PC-9 (cell line): ENCODE measurements around the gene ZAR1L. TPM values are rescaled to one million over a fixed set of nuclear protein-coding genes. Genes with fewer than 3 reads are reported as not detected.

ENCODE experiments used
- BruUV-seq: library from RNA; stranded (reverse); fragments of 400-500 nt; replicated peaks from 2 replicates; lab custom pipeline; 2021; lab: Mats Ljungman, UMichigan
- CTCF ChIA-PET: fragments of 300-600 bp; sonication (Branson Sonifier 250); formaldehyde crosslinking; loops from one replicate; lab custom pipeline; 2022; ENCODE audit warnings: antibody characterized with exemption; lab: Charles Lee
- POLR2A ChIA-PET: fragments of 300-600 bp; sonication (Branson Sonifier 250); formaldehyde crosslinking; loops from one replicate; lab custom pipeline; 2022; ENCODE audit warnings: antibody characterized with exemption; ENCODE audit not compliant: unreplicated experiment; lab: Charles Lee
- DNase-seq, 2 experiments: peaks; one replicate each; pipeline versions ENCODE4 v3.0.0 to v3.0.0-alpha.2; 2015 to 2022; ENCODE audit warnings: mixed read lengths in 1 of 2
- H2AFZ ChIP-seq: fragments of 200-600 bp; sonication (generic); 2 replicates; pipeline ENCODE4 v1.8.1; 2017; ENCODE audit warnings: antibody characterized with exemption
- H3F3A ChIP-seq: fragments of 200-600 bp; sonication (generic); 2 replicates; pipeline ENCODE4 v1.8.1; 2017; ENCODE audit warnings: antibody characterized with exemption, mild to moderate bottlenecking, low read depth; ENCODE audit not compliant: insufficient read depth
- H3K27ac ChIP-seq: fragments of 200-600 bp; sonication (generic); 2 replicates; pipeline ENCODE4 v1.6.1; 2016; ENCODE audit warnings: mixed run types
- H3K27me3 ChIP-seq: fragments of 200-600 bp; sonication (generic); 2 replicates; pipeline ENCODE4 v1.6.1; 2016; ENCODE audit warnings: low read depth, mixed run types; ENCODE audit not compliant: insufficient read depth
- H3K36me3 ChIP-seq: fragments of 200-600 bp; sonication (generic); 2 replicates; pipeline ENCODE4 v1.6.1; 2016; ENCODE audit warnings: low read depth, mixed run types
- H3K4me1 ChIP-seq: fragments of 200-600 bp; sonication (generic); replicated peaks from 2 replicates; pipeline ENCODE4 v1.6.1; 2016; ENCODE audit warnings: mixed run types; ENCODE audit not compliant: insufficient read depth
- H3K4me2 ChIP-seq: fragments of 200-600 bp; sonication (generic); 2 replicates; pipeline ENCODE4 v1.6.1; 2017; ENCODE audit warnings: mixed run types
- H3K4me3 ChIP-seq: fragments of 200-600 bp; sonication (generic); 2 replicates; pipeline ENCODE4 v1.6.1; 2016; ENCODE audit warnings: mixed run types
- H3K79me2 ChIP-seq: fragments of 200-600 bp; sonication (generic); 2 replicates; pipeline ENCODE4 v1.6.1; 2017; ENCODE audit warnings: low read depth, mixed run types
- H3K9me2 ChIP-seq: fragments of 200-600 bp; sonication (generic); 2 replicates; pipeline ENCODE4 v1.8.1; 2017; ENCODE audit warnings: mild to moderate bottlenecking; ENCODE audit not compliant: insufficient read depth
- H3K9me3 ChIP-seq: fragments of 200-600 bp; sonication (generic); 2 replicates; pipeline ENCODE4 v1.8.1; 2016; ENCODE audit warnings: low read depth; ENCODE audit not compliant: insufficient read depth
- H4K20me1 ChIP-seq: fragments of 200-600 bp; sonication (generic); 2 replicates; pipeline ENCODE4 v1.8.1; 2017; ENCODE audit not compliant: insufficient read depth
- EZH2 ChIP-seq: fragments of 200-600 bp; sonication (generic); IDR thresholded peaks from 2 replicates; pipeline ENCODE4 v1.8.0; 2017; ENCODE audit warnings: antibody characterized with exemption, low read depth
- intact Hi-C: fragments of 100-400 bp; cut with micrococcal nuclease; formaldehyde crosslinking; loops from one replicate; pipeline ENCODE4 v1.10.0; 2022; ENCODE audit not compliant: unreplicated experiment
- total RNA-seq: library from RNA; stranded (reverse); gene quantifications from 2 replicates; pipeline ENCODE4 v1.2.3, GENCODE V29; 2021
- TF ChIP-seq, protein P1 (sequence below): fragments of 200-600 bp; sonication (generic); conservative IDR thresholded peaks from 2 replicates; pipeline ENCODE4 v1.6.1; 2017; ENCODE audit warnings: mixed run types, antibody characterized with exemption, mild to moderate bottlenecking, moderate library complexity

The ZAR1L gene
- total RNA-seq, 1 experiment from 2014 or later, result 0.37 TPM

DNA sequence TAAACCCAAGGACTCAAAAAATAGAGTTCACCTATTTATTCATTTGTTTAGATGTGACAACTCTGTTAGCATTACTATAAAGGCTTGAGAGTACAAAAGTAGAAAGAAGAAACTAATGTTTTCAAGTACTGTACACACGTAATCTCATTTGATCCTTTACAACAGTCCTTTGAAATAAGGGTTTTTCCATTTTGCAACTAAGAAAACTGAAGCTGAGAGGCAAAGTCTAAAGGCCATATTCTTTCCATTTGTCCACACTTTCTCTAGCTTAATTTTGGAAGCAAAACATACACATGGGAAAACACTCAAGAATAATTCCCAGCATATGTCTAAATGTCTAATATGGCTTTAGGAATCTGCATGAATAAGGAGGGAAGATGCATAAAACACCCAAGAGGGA lies 34.1 kb downstream of the ZAR1L start:
- Histone ChIP-seq H2AFZ (no peak overlapping the region), H3K4me2 (no peak overlapping the region), H3K27ac (no peak overlapping the region), H4K20me1 (no peaks in the 10 kb centered on the region), H3K27me3 (no peaks in the 10 kb centered on the region), H3K79me2 (no peaks in the 10 kb centered on the region), H3K4me1 (no peaks in the 10 kb centered on the region), H3F3A (no peaks in the 10 kb centered on the region), H3K36me3 (no peaks in the 10 kb centered on the region), H3K9me2 (no peaks in the 10 kb centered on the region), H3K4me3 (no peak overlapping the region), H3K9me3 (no peaks in the 10 kb centered on the region)
- CTCF ChIA-PET, result no interaction called here
- TF ChIP-seq, protein P1, sequence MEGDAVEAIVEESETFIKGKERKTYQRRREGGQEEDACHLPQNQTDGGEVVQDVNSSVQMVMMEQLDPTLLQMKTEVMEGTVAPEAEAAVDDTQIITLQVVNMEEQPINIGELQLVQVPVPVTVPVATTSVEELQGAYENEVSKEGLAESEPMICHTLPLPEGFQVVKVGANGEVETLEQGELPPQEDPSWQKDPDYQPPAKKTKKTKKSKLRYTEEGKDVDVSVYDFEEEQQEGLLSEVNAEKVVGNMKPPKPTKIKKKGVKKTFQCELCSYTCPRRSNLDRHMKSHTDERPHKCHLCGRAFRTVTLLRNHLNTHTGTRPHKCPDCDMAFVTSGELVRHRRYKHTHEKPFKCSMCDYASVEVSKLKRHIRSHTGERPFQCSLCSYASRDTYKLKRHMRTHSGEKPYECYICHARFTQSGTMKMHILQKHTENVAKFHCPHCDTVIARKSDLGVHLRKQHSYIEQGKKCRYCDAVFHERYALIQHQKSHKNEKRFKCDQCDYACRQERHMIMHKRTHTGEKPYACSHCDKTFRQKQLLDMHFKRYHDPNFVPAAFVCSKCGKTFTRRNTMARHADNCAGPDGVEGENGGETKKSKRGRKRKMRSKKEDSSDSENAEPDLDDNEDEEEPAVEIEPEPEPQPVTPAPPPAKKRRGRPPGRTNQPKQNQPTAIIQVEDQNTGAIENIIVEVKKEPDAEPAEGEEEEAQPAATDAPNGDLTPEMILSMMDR, result no peak
- no peak for TF ChIP-seq EZH2
- POLR2A ChIA-PET, result no interaction called here
- no peak for DNase-seq
- intact Hi-C loops, result no loop called here
- no TSS peak for BruUV-seq

DNA sequence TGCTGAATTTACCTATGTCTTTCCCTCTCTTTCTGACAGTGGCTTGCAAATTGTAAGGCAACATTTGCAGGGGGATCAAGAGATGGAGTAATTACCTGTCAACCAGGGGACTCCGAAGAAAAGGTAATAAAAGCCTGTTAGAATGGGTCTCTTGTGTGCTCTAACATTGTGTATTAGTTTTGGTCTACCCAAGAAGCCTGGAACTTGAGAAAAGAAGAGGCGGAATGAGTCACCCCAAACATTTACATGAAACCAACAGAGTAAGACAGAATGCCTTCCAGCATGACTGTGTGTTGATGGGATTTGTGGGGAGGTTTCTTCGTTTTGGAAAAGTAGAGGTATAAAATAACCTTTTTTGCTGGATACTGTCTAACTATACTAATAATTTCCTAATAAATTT lies 36.7 kb downstream of the ZAR1L start:
- Histone ChIP-seq H3K4me1 (no peaks in the 10 kb centered on the region), H4K20me1 (no peaks in the 10 kb centered on the region), H3F3A (no peaks in the 10 kb centered on the region), H2AFZ (no peak overlapping the region), H3K4me2 (no peak overlapping the region), H3K9me3 (no peaks in the 10 kb centered on the region), H3K27ac (no peak overlapping the region), H3K27me3 (no peaks in the 10 kb centered on the region), H3K9me2 (no peaks in the 10 kb centered on the region), H3K36me3 (no peaks in the 10 kb centered on the region), H3K4me3 (no peak overlapping the region), H3K79me2 (no peaks in the 10 kb centered on the region)
- no peak for DNase-seq
- no peak for TF ChIP-seq EZH2
- TF ChIP-seq, protein P1, result no peak
- intact Hi-C loops, result no loop called here
- BruUV-seq, result no TSS peak
- POLR2A ChIA-PET, result no interaction called here
- CTCF ChIA-PET, result no interaction called here

DNA sequence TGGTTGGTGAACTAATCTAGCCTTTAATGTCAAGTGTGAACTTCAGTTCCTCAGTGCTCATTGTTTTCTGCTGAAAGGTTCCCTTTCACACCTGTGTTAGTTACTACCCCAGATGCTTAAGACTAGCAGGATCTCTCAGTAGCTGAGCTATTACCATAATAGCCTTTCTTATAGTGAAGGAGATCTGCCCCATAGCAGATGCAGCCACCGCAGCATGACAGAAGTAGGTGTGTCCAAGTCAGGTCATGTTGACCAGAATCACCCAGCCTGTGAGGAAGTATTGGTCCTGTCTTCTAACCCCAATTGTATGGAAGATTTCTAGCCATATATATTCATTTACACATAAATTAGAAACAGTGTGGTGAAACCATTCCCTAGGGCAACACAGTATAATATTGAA lies 37.3 kb downstream of the ZAR1L start:
- no peaks in the 10 kb centered on the region for H3K9me2 ChIP-seq
- H3F3A ChIP-seq, result no peaks in the 10 kb centered on the region
- H3K4me1 ChIP-seq, result no peaks in the 10 kb centered on the region
- no TSS peak for BruUV-seq
- H3K79me2 ChIP-seq, result no peaks in the 10 kb centered on the region
- H4K20me1 ChIP-seq, result no peaks in the 10 kb centered on the region
- H2AFZ ChIP-seq, result no peak overlapping the region
- H3K27ac ChIP-seq, result no peak overlapping the region
- intact Hi-C loops, result no loop called here
- no peaks in the 10 kb centered on the region for H3K27me3 ChIP-seq
- ChIA-PET CTCF (no interaction called here), POLR2A (no interaction called here)
- no peak for DNase-seq
- no peak overlapping the region for H3K4me2 ChIP-seq
- no peaks in the 10 kb centered on the region for H3K36me3 ChIP-seq
- H3K9me3 ChIP-seq, result no peaks in the 10 kb centered on the region
- TF ChIP-seq EZH2, result no peak
- TF ChIP-seq, protein P1, result no peak
- H3K4me3 ChIP-seq, result no peak overlapping the region
